WI38 (cell line): Measurements from ENCODE around the gene ARHGEF16.

Experiments
- H3K4me3 ChIP-seq: 2 replicates; pipeline ENCODE4 v1.5.1; 2011; ENCODE audit warnings: low read depth, mild to moderate bottlenecking, control low read depth, low read length
- TF ChIP-seq, protein P1 (sequence below): IDR thresholded peaks from 2 replicates; pipeline ENCODE4 v1.5.1; 2012; ENCODE audit warnings: low read depth, mild to moderate bottlenecking, control low read depth, low read length

ARHGEF16 gene

DNA sequence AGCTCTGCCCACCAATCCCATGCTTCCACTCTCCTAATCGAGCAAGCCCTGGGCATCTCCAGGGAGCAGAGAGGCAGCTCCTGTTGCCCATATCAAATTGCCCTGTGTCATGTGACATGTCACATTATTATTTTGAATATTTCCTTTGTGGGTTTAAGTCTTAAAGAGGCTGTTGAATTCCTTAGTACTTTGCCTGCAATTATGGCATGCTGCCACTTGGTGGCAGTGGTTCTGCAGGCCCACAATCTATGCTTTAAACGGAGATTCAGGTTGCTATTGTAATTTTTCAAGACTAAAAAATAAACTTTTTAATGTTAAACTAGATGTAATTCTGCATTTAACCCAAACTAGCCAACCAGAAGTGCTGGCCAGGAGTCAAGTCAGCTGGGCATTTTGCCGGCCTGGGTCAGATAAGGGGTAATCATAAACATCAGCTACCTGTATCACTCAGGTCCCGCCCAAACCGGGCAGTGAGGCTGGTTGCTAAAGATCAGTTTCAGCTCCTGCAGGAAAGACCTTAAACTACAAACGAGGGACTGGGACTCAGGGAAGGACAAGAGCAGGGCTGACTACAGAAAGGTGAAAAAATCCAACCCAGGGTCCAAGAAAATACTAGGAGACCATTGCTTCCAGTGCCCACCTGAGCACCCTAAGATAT is 37.3 kb upstream of the ARHGEF16 start:
- TF ChIP-seq, protein P1, sequence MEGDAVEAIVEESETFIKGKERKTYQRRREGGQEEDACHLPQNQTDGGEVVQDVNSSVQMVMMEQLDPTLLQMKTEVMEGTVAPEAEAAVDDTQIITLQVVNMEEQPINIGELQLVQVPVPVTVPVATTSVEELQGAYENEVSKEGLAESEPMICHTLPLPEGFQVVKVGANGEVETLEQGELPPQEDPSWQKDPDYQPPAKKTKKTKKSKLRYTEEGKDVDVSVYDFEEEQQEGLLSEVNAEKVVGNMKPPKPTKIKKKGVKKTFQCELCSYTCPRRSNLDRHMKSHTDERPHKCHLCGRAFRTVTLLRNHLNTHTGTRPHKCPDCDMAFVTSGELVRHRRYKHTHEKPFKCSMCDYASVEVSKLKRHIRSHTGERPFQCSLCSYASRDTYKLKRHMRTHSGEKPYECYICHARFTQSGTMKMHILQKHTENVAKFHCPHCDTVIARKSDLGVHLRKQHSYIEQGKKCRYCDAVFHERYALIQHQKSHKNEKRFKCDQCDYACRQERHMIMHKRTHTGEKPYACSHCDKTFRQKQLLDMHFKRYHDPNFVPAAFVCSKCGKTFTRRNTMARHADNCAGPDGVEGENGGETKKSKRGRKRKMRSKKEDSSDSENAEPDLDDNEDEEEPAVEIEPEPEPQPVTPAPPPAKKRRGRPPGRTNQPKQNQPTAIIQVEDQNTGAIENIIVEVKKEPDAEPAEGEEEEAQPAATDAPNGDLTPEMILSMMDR: peak; percentile 19; the same call in 1 of the 2 replicates

DNA sequence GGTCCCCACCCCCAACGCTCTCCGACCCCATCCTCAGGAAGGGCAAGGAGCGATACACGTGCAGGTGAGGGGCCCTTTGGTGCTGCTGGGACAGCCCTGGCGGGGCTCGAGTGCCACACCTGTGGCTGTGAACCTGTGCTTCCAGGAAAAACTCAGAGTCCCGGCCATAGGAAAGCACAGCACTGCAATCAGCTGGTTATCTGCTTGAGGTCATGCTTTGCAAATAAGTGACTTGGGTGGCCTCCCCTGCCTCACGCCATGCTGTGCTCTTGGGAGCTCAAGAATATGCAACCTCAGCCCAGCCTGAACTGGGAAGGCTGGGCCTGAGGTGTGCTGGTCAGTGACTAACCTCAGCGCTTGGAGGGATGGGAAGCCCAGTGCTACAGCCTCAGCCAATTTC is 36.5 kb upstream of the ARHGEF16 start:
- H3K4me3 ChIP-seq: no peak overlapping the region
- TF ChIP-seq, protein P1: no peak

More for the DNA sequence above, 37.3 kb upstream of the ARHGEF16 start:
- H3K4me3 ChIP-seq: no peak overlapping the region

- H3K4me3 ChIP-seq: no peak overlapping the region
- TF ChIP-seq, protein P1: no peak
Observed at GRCh38 chr1:3418600-3418999, 35.9 kb upstream of the ARHGEF16 start.

DNA sequence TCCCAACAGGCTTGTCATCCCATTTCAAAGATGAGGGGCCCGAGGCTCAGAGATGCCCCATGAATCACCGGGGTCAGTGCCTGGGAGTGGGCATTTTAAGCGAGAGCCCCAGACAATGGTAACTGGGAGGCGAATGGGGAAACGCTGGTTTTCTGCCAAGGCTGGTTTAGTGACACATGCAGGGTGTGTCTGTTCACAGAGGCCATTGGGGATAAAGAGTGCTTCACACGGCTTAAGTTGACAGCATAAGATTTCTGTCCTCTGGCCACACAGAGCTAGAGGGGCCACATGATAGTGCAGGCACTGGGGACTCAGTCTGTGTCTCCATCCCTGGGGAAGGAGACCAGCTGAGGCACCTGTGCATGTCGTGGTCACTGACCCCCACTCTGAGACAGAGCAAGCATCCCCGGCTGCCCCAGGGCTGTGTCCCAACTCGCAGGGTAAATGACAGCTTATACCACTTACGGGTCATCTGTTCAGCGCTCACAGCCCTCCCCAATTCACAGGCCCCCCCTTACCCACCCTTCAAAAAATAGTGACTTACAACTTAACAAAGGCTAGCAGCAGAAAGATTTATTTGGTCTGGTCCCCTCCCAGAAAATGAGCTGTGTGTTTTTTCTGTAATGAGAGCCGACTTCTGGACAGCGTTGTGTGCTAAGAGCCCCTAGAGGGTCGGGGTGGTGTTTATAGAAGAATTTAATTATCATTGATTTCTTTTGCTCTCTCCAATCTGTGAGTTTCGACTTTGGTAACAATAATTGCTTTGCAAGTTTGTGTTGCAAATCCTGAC is 34.9 kb upstream of the ARHGEF16 start:
- TF ChIP-seq, protein P1: no peak
- H3K4me3 ChIP-seq: no peak overlapping the region

GRCh38 chr1:3420218-3420951 is 34.1 kb upstream of the ARHGEF16 start:
- H3K4me3 ChIP-seq: no peak overlapping the region
- TF ChIP-seq, protein P1: no peak

GRCh38 chr1:3422638-3423037 is 31.8 kb upstream of the ARHGEF16 start:
- TF ChIP-seq, protein P1: no peak
- no peak overlapping the region for H3K4me3 ChIP-seq
